Heart left ventricle (tissue), 16 donors: Measurements from ENCODE around the gene MYO16. TPM values are rescaled to one million over a fixed set of nuclear protein-coding genes. Genes with fewer than 3 reads are reported as not detected.

Experiments used
- ATAC-seq, 4 donors: fragments of 200-7000 bp; cut with Tn5 transposase; one replicate each; pipeline ENCODE4 v1.9.1; 2020 to 2022; ENCODE audit warnings: moderate library complexity in 4 of 4, mild to moderate bottlenecking in 3 of 4, moderate number of reproducible peaks in 1 of 4
- DNase-seq, 5 donors: peaks; one replicate each; pipeline ENCODE4 v3.0.0-alpha.2; 2020
- H3K27ac ChIP-seq, 12 donors: fragments of 200-600 bp; sonication (generic) in 4 of 12; one replicate each; pipeline versions ENCODE4 v1.5.0 to v1.8.0; 2016 to 2022; ENCODE audit warnings: mild to moderate bottlenecking in 2 of 12
- H3K27me3 ChIP-seq, 9 donors: fragments of 200-600 bp; sonication (generic) in 2 of 9; one replicate each; pipeline versions ENCODE4 v1.5.1 to v1.8.0; 2016 to 2022; ENCODE audit warnings: mild to moderate bottlenecking in 3 of 9
- H3K36me3 ChIP-seq, 9 donors: fragments of 200-600 bp; sonication (generic) in 2 of 9; one replicate each; pipeline versions ENCODE4 v1.5.0 to v1.8.0; 2018 to 2022; ENCODE audit warnings: mild to moderate bottlenecking in 2 of 9
- H3K4me1 ChIP-seq, 12 donors: fragments of 200-600 bp; sonication (generic) in 4 of 12; one replicate each; pipeline versions ENCODE4 v1.5.0 to v1.8.0; 2016 to 2022; ENCODE audit warnings: mild to moderate bottlenecking in 3 of 12
- H3K4me3 ChIP-seq, 12 donors: fragments of 200-600 bp; sonication (generic) in 4 of 12; one replicate each; pipeline versions ENCODE4 v1.5.0 to v1.8.0; 2017 to 2022; ENCODE audit warnings: mild to moderate bottlenecking in 9 of 12, moderate library complexity in 4 of 12
- H3K9me3 ChIP-seq, 12 donors: fragments of 200-600 bp; sonication (generic) in 4 of 12; one replicate each; pipeline versions ENCODE4 v1.5.0 to v1.8.0; 2016 to 2022; ENCODE audit warnings: mild to moderate bottlenecking in 1 of 12
- CTCF ChIP-seq, 12 donors: fragments of 200-600 bp; sonication (generic) in 4 of 12; IDR thresholded peaks; one replicate each; pipeline versions ENCODE4 v1.5.0 to v1.8.0; 2018 to 2022; ENCODE audit warnings: antibody characterized with exemption in 12 of 12, mild to moderate bottlenecking in 5 of 12
- POLR2A ChIP-seq, 2 donors: fragments of 450-650 bp; IDR thresholded peaks; one replicate each; pipeline ENCODE4 v1.6.1; 2017; ENCODE audit warnings: antibody characterized with exemption in 2 of 2, mild to moderate bottlenecking in 2 of 2, moderate library complexity in 2 of 2
- WGBS, 4 donors: extraction: QIAGEN DNeasy Blood & Tissue Kit in 2 of 4; methylation state at CpG; one replicate each; pipeline versions ENCODE4 v1.1.5 to v1.1.7; 2013 to 2018; 5-methylcytosine and 5-hydroxymethylcytosine counted together
- intact Hi-C, 10 donors: fragments of 100-400 bp; cut with DNase I; formaldehyde crosslinking; loops; one replicate each; pipeline versions ENCODE4 v1.11.1 to v1.14.2; 2022
- long read RNA-seq, 3 donors: library from polyadenylated mRNA; unstranded; transcript quantifications; one replicate each; pipeline ENCODE4 v2.0.0, GENCODE V29; 2020 to 2021
- polyA plus RNA-seq, 2 donors: library from polyadenylated mRNA; stranded (reverse); fragments of 200-250 nt; gene quantifications; one replicate each; pipeline ENCODE4 v1.2.3, GENCODE V29; 2013
- total RNA-seq, 9 donors: library from RNA; depleted of rRNA in 2 of 9; stranded (reverse); fragments of >200 nt in 2 of 9; fragmentation: NEBNext Ultra II Directional in 3 of 9; extraction: Animal tissue kit (Norgen Biotek cat#: 25700) in 3 of 9; gene quantifications; one replicate each; pipeline versions ENCODE4 v1.1.0 to v1.2.4, GENCODE V29; 2016 to 2023
- donor health status: ischemic (EF 13 %, LVEDD 7.1; RV severe dilation, severe dysfunction).
- donor health status: healthy with polysubstance abuse.
- donor health status: DM: no; HTN: yes; CAD: no.
- donor health status: DM: no; HTN: no; CAD: no.
- donor health status: ischemic (EF 25% LVEDD 6.9; RV normal size, moderate dysfunction).
- donor health status: ischemic (EF 25% LVEDD 5.7; RV mildly dilated, moderate dysfunction).
- donor health status: healthy.
- donor health status: DM: yes; HTN: yes; CAD: no.
- donor health status: ischemic (EF 35%, LVEDD 5.7; RV mildly dilated, moderate dysfunction).
- donor health status: nonischemic (EF 11% LVEDD 7.7; RV severe dilation, severe dysfunction).
- donor health status: DM: yes; HTN: yes; CAD: no.
- donor health status: PGD.
- donor health status: ischemic (EF 29% LVEDD 5.4; RV normal size, mild dysfunction).
- donor health status: nonischemic (EF 23%, LVEDD 6.1; RV moderate dilation, normal function).

Gene MYO16
- 1 to 10 TPM in 4 of 9 donors, under 1 TPM in 5; 0.16 to 1.7 (median 0.81) TPM for total RNA-seq
- polyA plus RNA-seq: 1 to 10 TPM in 1 of 2 donors, under 1 TPM in 1; 0.72 to 5.2 TPM
- long read RNA-seq, donor 1, partial matches to known transcripts: 4 of 6 reads
- long read RNA-seq, donor 1, other reads (novel, unspliced or antisense): 2 of 6 reads
- long read RNA-seq, donor 2, partial matches to known transcripts: 28 of 33 reads
- long read RNA-seq, donor 2, other reads (novel, unspliced or antisense): 5 of 33 reads
- long read RNA-seq, donor 3, partial matches to known transcripts: 9 of 10 reads
- long read RNA-seq, donor 3, other reads (novel, unspliced or antisense): 1 of 10 reads

- no peaks in the 10 kb centered on the region for H3K36me3 ChIP-seq
- TF ChIP-seq POLR2A (IDR thresholded peaks at IDR 0.05) (no peak), CTCF (IDR thresholded peaks at IDR 0.05) (no peak)
- intact Hi-C loops: no loop called here
- ATAC-seq (no peak), DNase-seq (no peak)
- H3K27ac ChIP-seq: no peak within 1 kb of the TSS
- peaks cover 0 to 9% (median 0%) of the 10 kb centered on the region in 12 donors for H3K9me3 ChIP-seq
- H3K4me1 ChIP-seq: peaks cover 0 to 7% (median 0%) of the 10 kb centered on the region in 12 donors
- no peaks in the 10 kb centered on the region for H3K27me3 ChIP-seq
- H3K4me3 ChIP-seq: peak within 1 kb of the TSS in 2 of 12 donors; percentile 19 to 25
- 26 to 48% (median 30%) methylated on average over 9 to 11 of the region's 11 CpGs for WGBS, 4 donors
Observed at GRCh38 chr13:108629181-108629752, at the start of gene MYO16. Gene MYO16, plus strand, starts transcription at chr13:108629611. Its CDS starts 234 bp downstream, at chr13:108629845.

GRCh38 chr13:108586826-108587225 lies 42.6 kb upstream of the MYO16 start:
- ATAC-seq: no peak
- WGBS, 4 donors: 76 to 82% (median 80%) methylated on average over 3 of the region's 3 CpGs
- peaks cover 0 to 5% (median 0%) of the 10 kb centered on the region in 9 donors for H3K27me3 ChIP-seq
- no peak for TF ChIP-seq CTCF (IDR thresholded peaks at IDR 0.05)
- TF ChIP-seq POLR2A (IDR thresholded peaks at IDR 0.05): no peak
- H3K27ac ChIP-seq: no peak overlapping the region
- no peak for DNase-seq
- H3K4me3 ChIP-seq: no peak overlapping the region
- H3K36me3 ChIP-seq: no peaks in the 10 kb centered on the region
- peaks cover 0 to 15% (median 5%) of the 10 kb centered on the region in 12 donors for H3K9me3 ChIP-seq
- no peaks in the 10 kb centered on the region for H3K4me1 ChIP-seq
- intact Hi-C loops: no loop called here

GRCh38 chr13:108588516-108588915 lies 40.9 kb upstream of the MYO16 start:
- peaks cover 0 to 3% (median 0%) of the 10 kb centered on the region in 9 donors for H3K27me3 ChIP-seq
- no peaks in the 10 kb centered on the region for H3K36me3 ChIP-seq
- intact Hi-C loops: no loop called here
- DNase-seq (no peak), ATAC-seq (no peak)
- no peak for TF ChIP-seq POLR2A (IDR thresholded peaks at IDR 0.05)
- no peak for TF ChIP-seq CTCF (IDR thresholded peaks at IDR 0.05)
- peaks cover 0 to 15% (median 5%) of the 10 kb centered on the region in 12 donors for H3K9me3 ChIP-seq
- no peak overlapping the region for H3K27ac ChIP-seq
- no peak overlapping the region for H3K4me3 ChIP-seq
- no peaks in the 10 kb centered on the region for H3K4me1 ChIP-seq
- WGBS, 4 donors: 60 to 73% (median 67%) methylated on average over 3 of the region's 3 CpGs

- Histone ChIP-seq H3K9me3 (no peaks in the 10 kb centered on the region), H3K4me1 (no peaks in the 10 kb centered on the region), H3K36me3 (no peaks in the 10 kb centered on the region), H3K27ac (no peak overlapping the region), H3K4me3 (no peak overlapping the region), H3K27me3 (peaks cover 0 to 3% (median 0%) of the 10 kb centered on the region in 9 donors)
- TF ChIP-seq CTCF (IDR thresholded peaks at IDR 0.05): no peak
- no peak for TF ChIP-seq POLR2A (IDR thresholded peaks at IDR 0.05)
- WGBS, 4 donors: 15 to 25% (median 21%) methylated on average over 3 of the region's 3 CpGs
- intact Hi-C loops: loop anchor here in 1 of 10 donors (10.0 kb wide), 1 partner anchor 249 kb away; no protein-coding TSS in a partner anchor
- ATAC-seq (no peak), DNase-seq (no peak)
Observed at GRCh38 chr13:108594153-108594552, 35.3 kb upstream of the MYO16 start.
